GM18868 (cell line): ENCODE data around the gene RNF149.
"Not testable (repeated sequence)": the region's sequence is repeated elsewhere in the genome, so short reads cannot be mapped to it uniquely, and the experiment has no call there.

Experiments
- ATAC-seq: cut with Tn5 transposase; IDR thresholded peaks from one replicate; pipeline ENCODE4 v1.9.1; 2021; ENCODE audit warnings: mild to moderate bottlenecking, moderate library complexity; ENCODE audit not compliant: unreplicated experiment

RNF149 gene

DNA sequence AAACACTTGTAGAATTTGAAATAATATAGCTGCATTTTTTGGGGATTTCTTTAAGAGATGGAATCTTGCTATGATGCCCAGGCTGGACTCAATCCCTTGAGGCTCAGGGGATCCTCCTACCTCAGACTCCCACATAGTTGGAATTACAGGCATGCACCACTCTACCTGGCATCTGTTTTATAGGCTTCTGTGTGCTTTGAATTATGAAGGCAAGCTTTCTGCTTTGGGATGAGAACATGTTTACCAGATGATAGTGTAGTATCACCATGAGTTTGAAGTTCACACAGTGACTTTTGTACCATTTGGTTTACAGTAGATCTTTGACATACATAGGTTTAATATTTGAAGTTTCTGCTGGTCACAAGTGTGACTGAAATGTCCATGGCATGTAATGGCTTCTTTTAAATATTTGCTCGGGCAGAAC, 45.1 kb downstream of the RNF149 start:
- no peak for ATAC-seq

DNA sequence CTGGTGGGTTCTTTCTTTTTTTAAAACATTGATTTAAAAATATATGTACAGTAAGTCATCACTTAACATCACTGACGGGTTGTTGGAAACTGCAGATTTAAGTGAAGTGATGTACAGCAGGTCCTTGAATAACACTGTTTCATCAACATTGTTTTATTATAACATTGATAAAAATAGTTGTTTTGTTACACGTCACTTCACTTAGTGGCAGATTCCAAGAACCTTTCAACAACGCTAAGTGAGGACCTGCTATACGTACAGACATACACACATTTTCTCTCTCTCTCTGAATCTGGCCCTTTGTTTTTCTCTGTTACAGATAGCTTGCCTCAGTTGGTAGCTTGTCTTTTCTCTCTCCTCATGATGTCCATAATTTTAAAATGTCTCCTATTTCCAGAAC, 46.4 kb downstream of the RNF149 start:
- no peak for ATAC-seq

GRCh38 chr2:101258804-101259203, 49.7 kb downstream of the RNF149 start:
- ATAC-seq: no peak

GRCh38 chr2:101256316-101256715, 52.2 kb downstream of the RNF149 start:
- ATAC-seq: no peak

DNA sequence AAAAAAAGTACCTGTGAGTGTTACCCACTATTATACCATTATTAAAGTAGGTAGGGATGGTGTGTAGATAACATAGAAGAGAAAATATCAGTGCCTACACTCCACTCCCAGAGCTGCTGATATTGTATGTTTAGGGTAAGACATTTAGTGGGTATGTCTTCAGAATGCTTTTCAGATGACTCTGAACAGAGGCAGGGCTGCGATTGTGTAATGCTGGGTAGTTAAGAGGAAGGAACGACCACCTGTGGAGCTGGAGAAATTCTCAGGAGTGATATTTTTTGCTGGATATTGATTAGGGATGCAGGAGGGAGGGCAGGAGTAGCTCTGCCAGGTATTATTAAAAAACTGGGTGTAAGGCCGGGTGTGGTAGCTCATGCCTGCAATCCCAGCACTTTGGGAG, 53.0 kb downstream of the RNF149 start:
- ATAC-seq: no peak

DNA sequence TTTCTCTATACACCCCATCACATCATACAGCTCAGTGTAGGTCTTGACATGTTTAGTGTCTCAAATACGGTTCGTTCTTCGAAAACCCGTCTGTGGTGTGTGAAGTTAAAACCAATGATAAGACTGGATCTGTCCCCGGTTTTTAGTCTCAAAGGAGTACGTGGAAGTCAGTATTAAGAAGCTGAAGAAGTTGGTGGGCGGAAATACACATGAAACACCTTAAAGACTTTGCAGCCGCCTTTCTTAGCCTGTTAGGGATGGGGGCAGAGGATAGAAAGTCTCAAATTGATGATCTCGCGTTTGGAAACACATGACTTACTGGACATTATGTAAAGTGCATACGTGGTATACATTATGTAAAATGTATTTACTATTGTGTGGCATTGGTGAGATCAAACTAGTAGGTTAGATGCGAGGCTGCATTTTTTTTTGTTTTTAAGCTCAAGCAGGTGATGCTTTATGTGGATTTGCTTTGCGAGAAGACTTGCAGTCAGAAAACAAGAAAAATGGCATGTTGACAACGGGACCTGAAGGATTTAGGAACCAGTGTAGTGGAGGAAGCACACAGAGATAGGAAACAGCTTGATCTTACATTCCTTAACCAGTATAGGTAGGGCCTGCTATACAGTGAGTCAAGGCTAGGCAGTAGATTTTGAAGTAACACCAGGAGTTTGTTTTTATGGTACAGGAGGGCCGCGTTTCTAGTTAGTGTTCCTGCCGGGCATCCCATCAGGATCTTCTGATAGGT, 54.6 kb downstream of the RNF149 start:
- no peak for ATAC-seq

DNA sequence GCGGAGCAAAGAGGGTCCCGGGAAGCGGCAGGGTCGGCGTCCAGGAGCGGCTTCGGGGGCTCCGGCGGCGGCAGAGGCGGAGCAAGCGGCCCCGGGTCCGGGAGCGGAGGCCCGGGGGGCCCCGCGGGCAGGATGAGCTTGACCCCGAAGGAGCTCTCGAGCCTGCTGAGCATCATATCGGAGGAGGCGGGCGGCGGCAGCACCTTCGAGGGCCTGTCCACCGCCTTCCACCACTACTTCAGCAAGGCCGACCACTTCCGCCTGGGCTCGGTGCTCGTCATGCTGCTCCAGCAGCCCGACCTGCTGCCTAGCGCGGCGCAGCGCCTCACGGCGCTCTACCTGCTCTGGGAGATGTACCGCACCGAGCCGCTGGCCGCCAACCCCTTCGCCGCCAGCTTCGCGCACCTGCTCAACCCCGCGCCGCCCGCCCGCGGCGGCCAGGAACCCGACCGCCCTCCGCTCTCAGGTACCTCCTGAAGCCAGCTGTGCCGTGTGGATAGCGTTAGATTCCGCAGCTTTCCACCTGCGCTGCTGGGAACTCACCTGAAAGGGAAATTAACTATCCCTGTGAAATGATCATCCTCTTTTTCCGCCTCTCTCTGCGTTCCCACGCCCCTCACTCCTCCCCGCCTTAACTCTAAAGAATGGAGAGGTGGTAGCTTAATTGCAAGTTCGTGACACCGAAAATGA, 55.3 kb downstream of the RNF149 start:
- peak; percentile 66 for ATAC-seq

DNA sequence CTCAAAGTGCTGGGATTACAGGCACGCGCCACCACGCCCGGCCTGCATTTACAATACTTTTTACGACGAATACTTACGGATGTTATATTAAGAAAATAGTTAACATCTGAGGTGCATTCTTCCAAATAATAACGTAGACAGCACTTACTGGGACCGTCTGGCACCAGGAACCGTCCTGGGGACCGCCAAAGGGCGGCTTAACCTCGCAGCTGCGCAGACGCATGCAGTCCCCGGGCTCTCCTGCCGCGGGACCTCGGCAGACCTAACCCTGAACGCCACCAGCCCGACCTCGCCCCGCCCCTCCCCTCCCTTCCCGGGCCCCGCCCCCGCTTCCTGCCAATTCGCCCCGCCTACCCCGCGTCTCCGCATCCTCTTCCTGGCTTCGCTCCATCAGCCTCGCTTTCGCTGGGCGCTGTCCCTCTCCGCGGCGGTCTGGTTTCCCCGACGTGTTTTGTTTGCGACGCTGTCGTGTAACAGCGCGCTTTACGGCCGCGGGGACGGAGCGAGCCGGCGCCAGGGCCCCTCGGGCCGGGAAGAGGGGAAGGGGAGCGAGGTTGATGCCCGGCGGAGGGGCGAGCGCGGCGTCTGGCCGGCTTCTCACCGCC, 56.0 kb downstream of the RNF149 start, which contains the start of gene CNOT11:
CNOT11 (plus strand) TSS at position 479 of the 605 bp plus-strand sequence; CDS start at position 558, 79 bp downstream.
- peak; percentile 86 for ATAC-seq

GRCh38 chr2:101251844-101252407, 56.6 kb downstream of the RNF149 start:
- peak; percentile 42 for ATAC-seq

DNA sequence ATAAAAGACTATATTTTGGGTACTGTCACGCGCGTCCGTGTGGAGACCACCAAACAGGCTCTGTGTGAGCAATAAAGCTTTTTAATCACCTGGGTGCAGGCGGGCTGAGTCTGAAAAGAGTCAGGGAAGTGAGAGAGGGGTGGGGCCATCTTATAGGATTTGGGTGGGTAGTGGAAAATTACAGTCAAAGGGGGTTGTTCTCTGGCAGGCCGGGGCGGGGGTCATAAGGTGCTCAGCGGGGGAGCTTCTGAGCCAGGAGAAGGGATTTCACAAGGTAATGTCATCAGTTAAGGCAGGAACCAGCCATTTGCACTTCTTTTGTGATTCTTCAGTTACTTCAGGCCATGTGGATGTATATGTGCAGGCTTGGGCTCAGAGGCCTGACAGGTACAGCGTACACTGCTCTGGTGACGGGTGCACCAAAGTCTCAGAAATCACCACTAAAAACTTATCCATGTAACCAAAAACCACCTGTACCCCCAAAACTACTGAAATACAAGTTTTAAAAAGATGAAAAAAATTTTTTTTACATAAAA, 57.2 kb downstream of the RNF149 start:
- ATAC-seq: not testable (repeated sequence)

GRCh38 chr2:101249826-101250225, 58.7 kb downstream of the RNF149 start:
- no peak for ATAC-seq

DNA sequence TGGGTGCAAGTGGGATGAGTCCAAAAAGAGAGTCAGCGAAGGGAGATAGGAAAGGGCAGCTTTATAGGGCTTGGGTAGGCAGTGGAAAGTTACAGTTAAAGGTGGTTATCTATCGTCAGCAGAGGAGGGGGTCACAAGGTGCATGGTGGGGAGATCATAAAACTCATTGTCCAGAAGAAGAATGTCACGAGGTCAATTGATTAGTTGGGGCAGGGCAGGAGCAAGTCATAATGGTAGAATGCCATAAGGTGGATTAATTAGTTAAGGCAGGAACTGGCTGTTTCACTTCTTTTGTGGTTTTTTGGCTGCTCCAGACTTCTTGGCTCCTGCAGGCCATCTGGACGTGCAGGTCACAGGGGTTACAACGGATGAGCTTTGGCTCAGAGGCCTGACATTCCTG, 59.7 kb downstream of the RNF149 start:
- not testable (repeated sequence) for ATAC-seq

DNA sequence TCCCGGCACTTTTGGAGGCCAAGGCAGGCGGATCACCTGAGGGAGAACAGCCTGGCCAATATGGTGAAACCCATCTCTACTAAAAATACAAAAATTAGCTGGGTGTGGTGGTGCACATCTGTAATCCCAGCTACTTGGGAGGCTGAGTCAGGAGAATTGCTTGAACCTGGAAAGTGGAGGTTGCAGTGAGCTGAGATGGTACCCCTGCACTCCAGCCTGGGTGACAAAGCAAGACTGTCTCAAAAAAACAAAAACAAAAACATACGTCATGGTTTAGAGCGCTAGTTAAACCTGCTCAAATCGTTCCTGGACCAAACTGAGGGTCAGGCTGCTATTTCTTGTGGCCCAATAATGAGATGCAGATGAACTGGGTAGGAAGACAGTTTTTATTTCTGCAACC, 63.0 kb downstream of the RNF149 start:
- not testable (repeated sequence) for ATAC-seq

DNA sequence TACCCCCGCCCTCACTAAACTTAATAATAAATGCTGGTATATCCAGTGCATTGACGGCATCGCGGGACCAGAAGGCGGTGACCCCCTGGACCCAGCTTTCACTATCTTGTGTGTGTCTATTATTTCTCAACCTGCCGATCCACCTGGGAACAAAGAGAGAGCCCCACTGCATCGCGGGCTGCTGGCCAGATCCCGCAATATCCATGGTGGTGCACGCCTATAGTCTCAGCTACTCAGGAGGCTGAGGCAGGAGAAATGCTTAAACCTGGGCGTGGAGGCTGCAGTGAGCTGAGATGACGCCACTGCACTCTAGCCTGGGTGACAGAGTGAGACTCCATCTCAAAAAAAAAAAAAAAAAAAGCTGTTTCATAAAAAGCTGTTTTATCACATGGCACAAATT, 63.6 kb downstream of the RNF149 start:
- not testable (repeated sequence) for ATAC-seq

DNA sequence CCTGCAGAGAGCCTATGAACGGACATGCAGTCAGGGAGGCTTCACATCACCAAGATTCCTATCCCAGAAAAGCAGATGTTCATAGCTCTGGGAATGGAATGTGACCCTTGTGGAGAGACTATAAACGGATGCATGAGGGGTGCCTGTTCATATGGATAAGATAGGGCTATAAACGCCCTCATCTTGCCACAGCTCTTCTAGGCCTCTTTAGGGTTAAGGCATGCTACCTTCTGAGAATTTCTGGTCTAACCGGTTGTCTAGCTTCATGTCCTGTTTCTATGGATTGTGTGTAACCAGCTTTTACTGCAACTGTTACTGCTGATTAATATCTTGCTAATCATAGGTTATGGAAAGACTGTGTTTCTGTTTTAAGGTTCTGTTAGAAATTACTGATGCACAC, 64.1 kb downstream of the RNF149 start:
- ATAC-seq: not testable (repeated sequence)

- ATAC-seq: no peak
Measured at GRCh38 chr2:101241158-101241557, 67.3 kb downstream of the RNF149 start.

DNA sequence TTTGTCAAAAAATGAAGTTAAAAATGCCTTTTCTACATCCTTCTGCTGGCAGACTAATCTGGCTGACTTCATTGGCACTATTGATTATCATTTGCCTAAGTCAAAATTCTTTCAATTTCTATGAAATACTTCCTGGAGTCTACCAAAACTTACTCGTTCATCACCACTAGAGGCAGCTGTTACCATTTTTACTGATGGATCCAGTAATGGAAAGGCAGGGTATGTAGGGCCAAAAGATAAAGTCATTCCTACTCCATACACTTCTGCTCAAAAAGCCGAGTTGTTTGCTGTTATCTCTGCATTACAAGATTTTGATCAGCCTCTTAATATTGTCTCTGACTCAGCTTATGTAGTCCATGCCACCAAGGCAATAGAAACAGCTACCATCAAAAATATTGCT, 67.8 kb downstream of the RNF149 start:
- ATAC-seq: not testable (repeated sequence)

GRCh38 chr2:101239760-101240118, 68.8 kb downstream of the RNF149 start:
- ATAC-seq: not testable (repeated sequence)

GRCh38 chr2:101238930-101239759, 69.4 kb downstream of the RNF149 start:
- no peak for ATAC-seq

DNA sequence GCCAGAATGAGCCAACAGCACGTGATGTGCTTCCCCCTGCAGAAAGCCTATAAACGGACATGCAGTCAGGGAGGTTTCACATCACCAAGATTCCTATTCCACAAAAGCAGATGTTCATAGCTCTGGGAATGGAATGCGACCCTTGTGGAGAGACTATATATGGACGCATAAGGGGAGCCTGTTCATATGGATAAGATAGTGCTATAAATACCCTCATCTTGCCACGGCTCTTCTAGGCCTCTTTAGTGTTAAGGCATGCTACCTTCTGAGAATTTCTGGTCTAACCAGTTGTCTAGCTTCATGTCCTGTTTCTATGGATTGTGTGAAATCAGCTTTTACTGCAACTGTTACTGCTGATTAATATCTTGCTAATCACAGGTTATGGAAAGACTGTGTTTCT, 70.6 kb downstream of the RNF149 start:
- not testable (repeated sequence) for ATAC-seq
